ENCODE data around the gene TNFRSF8.

DNA sequence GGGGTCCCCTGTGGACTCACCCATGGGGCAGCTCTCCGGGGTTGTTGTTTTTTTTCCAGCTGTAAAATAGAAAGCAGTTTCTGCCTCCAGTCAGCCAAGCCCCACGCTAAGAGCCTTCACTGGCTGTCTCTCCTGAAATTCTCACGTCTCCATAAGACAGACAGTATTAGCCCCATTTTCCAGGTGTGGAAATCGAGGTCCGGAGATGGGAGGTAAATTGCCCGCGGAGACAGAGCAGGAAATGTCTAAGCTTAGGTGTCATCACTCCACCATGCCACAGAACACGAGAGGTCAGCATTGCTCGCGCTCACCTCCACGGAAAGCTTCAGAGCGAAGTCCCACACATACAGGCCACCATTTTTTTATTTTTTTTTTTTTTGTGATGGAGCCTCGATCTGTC is 44.6 kb downstream of the TNFRSF8 start:
- no peak for TF ChIP-seq EZH2 (IDR thresholded peaks at IDR 0.05; ENCODE audit: low read length, missing control alignments)
- TF ChIP-seq, protein P1, sequence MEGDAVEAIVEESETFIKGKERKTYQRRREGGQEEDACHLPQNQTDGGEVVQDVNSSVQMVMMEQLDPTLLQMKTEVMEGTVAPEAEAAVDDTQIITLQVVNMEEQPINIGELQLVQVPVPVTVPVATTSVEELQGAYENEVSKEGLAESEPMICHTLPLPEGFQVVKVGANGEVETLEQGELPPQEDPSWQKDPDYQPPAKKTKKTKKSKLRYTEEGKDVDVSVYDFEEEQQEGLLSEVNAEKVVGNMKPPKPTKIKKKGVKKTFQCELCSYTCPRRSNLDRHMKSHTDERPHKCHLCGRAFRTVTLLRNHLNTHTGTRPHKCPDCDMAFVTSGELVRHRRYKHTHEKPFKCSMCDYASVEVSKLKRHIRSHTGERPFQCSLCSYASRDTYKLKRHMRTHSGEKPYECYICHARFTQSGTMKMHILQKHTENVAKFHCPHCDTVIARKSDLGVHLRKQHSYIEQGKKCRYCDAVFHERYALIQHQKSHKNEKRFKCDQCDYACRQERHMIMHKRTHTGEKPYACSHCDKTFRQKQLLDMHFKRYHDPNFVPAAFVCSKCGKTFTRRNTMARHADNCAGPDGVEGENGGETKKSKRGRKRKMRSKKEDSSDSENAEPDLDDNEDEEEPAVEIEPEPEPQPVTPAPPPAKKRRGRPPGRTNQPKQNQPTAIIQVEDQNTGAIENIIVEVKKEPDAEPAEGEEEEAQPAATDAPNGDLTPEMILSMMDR (conservative IDR thresholded peaks at IDR 0.05 in 1 of 2, IDR thresholded peaks at IDR 0.05 in 1 of 2; ENCODE audit: low read depth in 1 of 2, low read length in 2 of 2): no peak
